Naive thymus-derived CD8-positive, alpha-beta T cell (primary cell): ENCODE results near the gene ZNF488. TPM values are rescaled to one million over a fixed set of nuclear protein-coding genes. Genes with fewer than 3 reads are reported as not detected.

Experiments used
- ATAC-seq, 2 donors: fragments of 150-1000 bp; cut with Tn5 transposase in 1 of 2; sonication (Bioruptor Pico), chemical (Tn5 transposase) in 1 of 2; 1 replicate in 1 of 2; 2 replicates in 1 of 2; pipeline ENCODE4 v1.10.0; 2021; ENCODE audit warnings: mild to moderate bottlenecking in 2 of 2, moderate library complexity in 2 of 2
- POLR2A ChIA-PET: fragments of 350-600 bp; sonication (Branson Sonifier 250); formaldehyde crosslinking; loops from one replicate; lab custom pipeline; 2021; ENCODE audit warnings: antibody characterized with exemption; lab: Charles Lee
- DNase-seq, 10 donors: peaks; one replicate each; pipeline versions ENCODE4 v3.0.0 to v3.0.0-alpha.2; 2020 to 2022
- H3K27ac Mint-ChIP-seq, 10 donors: one replicate each; pipeline ENCODE4 v1.8.0; 2020 to 2022; ENCODE audit warnings: mild to moderate bottlenecking in 10 of 10, mixed read lengths in 10 of 10, moderate library complexity in 4 of 10, inconsistent platforms in 1 of 10
- H3K27me3 Mint-ChIP-seq, 5 donors: one replicate each; pipeline ENCODE4 v1.8.0; 2021 to 2022; ENCODE audit warnings: mixed read lengths in 5 of 5
- H3K36me3 Mint-ChIP-seq, 3 donors: one replicate each; pipeline ENCODE4 v1.8.0; 2020 to 2022; ENCODE audit warnings: mixed read lengths in 3 of 3, mild to moderate bottlenecking in 2 of 3, inconsistent platforms in 1 of 3
- H3K4me1 Mint-ChIP-seq, 4 donors: one replicate each; pipeline ENCODE4 v1.8.0; 2021 to 2022; ENCODE audit warnings: mixed read lengths in 4 of 4
- H3K4me3 Mint-ChIP-seq, 10 donors: one replicate each; pipeline ENCODE4 v1.8.0; 2020 to 2022; ENCODE audit warnings: mild to moderate bottlenecking in 10 of 10, mixed read lengths in 10 of 10, moderate library complexity in 6 of 10, inconsistent platforms in 1 of 10
- H3K9me3 Mint-ChIP-seq, 9 donors: one replicate each; pipeline ENCODE4 v1.8.0; 2020 to 2022; ENCODE audit warnings: mixed read lengths in 9 of 9, mild to moderate bottlenecking in 3 of 9, inconsistent platforms in 1 of 9, moderate library complexity in 1 of 9
- polyA plus RNA-seq, 3 donors: library from polyadenylated mRNA; unstranded; fragments of 300-500 nt; fragmentation: Illumina TruSeq; gene quantifications; one replicate each; pipeline ENCODE4 v1.2.3, GENCODE V29; 2021
- total RNA-seq, 8 experiments: library from RNA in 2 of 8; stranded (reverse) in 2 of 8; gene quantifications; one replicate each; pipeline ENCODE4 v1.2.3 and lab custom pipeline; 2021 to 2026

The ZNF488 gene
- total and polyA plus RNA-seq, 5 experiments from 2014 or later = not detected

- Mint-ChIP-seq H3K27ac (no peak overlapping the region), H3K4me3 (no peak overlapping the region), H3K36me3 (no peaks in the 10 kb centered on the region), H3K4me1 (peaks cover 2 to 8% (median 7%) of the 10 kb centered on the region in 4 donors), H3K27me3 (peaks cover 21 to 49% (median 38%) of the 10 kb centered on the region in 5 donors), H3K9me3 (no peaks in the 10 kb centered on the region)
- DNase-seq (no peak), ATAC-seq (no peak)
- POLR2A ChIA-PET = no interaction called here
Measured at GRCh38 chr10:47374611-47375536, 9.2 kb downstream of the ZNF488 start.

- Mint-ChIP-seq H3K27ac (no peak overlapping the region), H3K4me1 (peaks cover 2 to 8% (median 7%) of the 10 kb centered on the region in 4 donors), H3K27me3 (peaks cover 16 to 32% (median 26%) of the 10 kb centered on the region in 5 donors), H3K36me3 (no peaks in the 10 kb centered on the region), H3K9me3 (no peaks in the 10 kb centered on the region), H3K4me3 (no peak overlapping the region)
- DNase-seq = no peak
- POLR2A ChIA-PET = no interaction called here
- no peak for ATAC-seq
Measured at GRCh38 chr10:47372726-47373125, 11.4 kb downstream of the ZNF488 start.

GRCh38 chr10:47371629-47372485 lies 12.2 kb downstream of the ZNF488 start:
- POLR2A ChIA-PET = no interaction called here
- Mint-ChIP-seq H3K36me3 (no peaks in the 10 kb centered on the region), H3K4me1 (peaks cover 0 to 3% (median 0%) of the 10 kb centered on the region in 4 donors), H3K4me3 (no peak overlapping the region), H3K9me3 (no peaks in the 10 kb centered on the region), H3K27me3 (peaks cover 8 to 24% (median 18%) of the 10 kb centered on the region in 5 donors), H3K27ac (no peak overlapping the region)
- ATAC-seq (no peak), DNase-seq (peak in 1 of 10 donors; percentile 10)

GRCh38 chr10:47370878-47371277 lies 13.2 kb downstream of the ZNF488 start:
- H3K27me3 Mint-ChIP-seq = peaks cover 4 to 14% (median 8%) of the 10 kb centered on the region in 5 donors
- peaks cover 0 to 3% (median 0%) of the 10 kb centered on the region in 4 donors for H3K4me1 Mint-ChIP-seq
- no peak overlapping the region for H3K27ac Mint-ChIP-seq
- no peak for ATAC-seq
- H3K4me3 Mint-ChIP-seq = no peak overlapping the region
- H3K9me3 Mint-ChIP-seq = no peaks in the 10 kb centered on the region
- POLR2A ChIA-PET = no interaction called here
- H3K36me3 Mint-ChIP-seq = no peaks in the 10 kb centered on the region
- peak in 1 of 10 donors; percentile 7 for DNase-seq

DNA sequence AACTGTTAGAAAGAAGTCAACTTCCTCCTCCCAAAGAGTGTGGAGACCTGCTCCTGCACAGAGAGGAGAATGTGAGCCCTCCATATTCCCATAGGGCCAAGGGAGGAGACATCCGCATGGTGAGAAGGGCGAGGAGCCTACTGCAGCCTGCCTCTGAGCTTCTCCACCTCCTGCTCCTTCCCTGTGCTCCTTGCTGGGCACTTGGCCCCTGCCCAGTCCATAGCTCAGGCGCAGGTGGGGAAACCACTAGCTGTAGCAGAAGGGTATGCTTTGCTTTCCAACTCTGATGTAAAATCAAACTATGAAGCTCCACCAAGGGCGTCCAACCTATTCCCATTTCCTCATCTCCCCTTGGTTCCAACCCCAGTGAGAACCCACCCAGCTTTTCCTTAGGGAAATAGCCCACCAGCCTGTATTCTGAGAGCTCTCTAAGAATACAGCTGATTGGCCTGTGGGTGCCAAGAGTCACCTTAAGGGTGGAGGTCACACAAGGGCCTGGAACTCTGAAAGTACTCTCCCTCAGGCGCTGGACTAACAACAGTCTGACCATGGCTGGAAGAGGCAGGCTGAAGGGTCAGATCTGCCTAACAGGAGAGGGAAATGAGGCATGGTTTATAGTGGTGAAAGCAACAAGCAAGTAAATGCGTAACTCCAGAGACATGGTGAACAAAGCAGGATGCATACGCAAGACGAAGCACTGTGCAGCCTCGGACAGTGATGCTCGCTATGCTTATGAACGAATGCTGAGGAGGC lies 13.9 kb downstream of the ZNF488 start:
- DNase-seq (peak in 1 of 10 donors; percentile 4), ATAC-seq (no peak)
- no peaks in the 10 kb centered on the region for H3K9me3 Mint-ChIP-seq
- H3K36me3 Mint-ChIP-seq = no peaks in the 10 kb centered on the region
- H3K4me1 Mint-ChIP-seq = peaks cover 0 to 3% (median 0%) of the 10 kb centered on the region in 4 donors
- no peak overlapping the region for H3K4me3 Mint-ChIP-seq
- POLR2A ChIA-PET = no interaction called here
- peaks cover 0 to 8% (median 4%) of the 10 kb centered on the region in 5 donors for H3K27me3 Mint-ChIP-seq
- no peak overlapping the region for H3K27ac Mint-ChIP-seq

DNA sequence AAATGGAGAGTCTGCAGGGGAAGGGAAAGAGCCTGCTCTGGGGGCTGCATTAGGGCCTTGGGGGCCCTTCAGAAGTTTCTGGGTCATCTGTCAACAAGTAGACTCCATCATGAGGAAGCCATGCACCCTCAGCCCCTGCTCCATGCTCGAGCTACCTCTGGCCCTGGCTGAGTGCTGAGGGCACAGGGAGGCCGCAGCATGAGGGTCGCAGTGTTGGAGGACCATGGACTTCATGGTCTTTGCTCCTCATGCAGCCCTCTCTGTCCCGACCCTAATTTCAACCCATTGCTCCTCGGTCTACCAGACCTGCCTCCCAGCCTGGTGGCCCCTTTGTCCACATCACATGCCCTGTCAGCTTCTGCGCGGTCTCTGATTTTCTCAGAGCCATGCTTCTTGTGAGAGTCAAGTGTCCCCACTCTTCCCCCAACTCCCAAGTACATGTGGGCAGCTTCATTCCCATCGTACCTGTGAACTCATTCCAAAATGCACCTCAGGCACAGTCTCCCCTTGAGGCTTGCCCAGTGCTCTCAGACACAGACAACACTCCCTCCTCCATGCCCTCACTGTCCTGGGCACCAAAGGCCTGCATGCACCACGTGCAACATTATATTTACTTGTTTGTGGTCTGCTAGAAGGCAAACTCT lies 14.7 kb downstream of the ZNF488 start:
- Mint-ChIP-seq H3K36me3 (no peaks in the 10 kb centered on the region), H3K4me3 (no peak overlapping the region), H3K27ac (no peak overlapping the region), H3K4me1 (peaks cover 0 to 3% (median 0%) of the 10 kb centered on the region in 4 donors), H3K27me3 (peaks cover 0 to 3% (median 0%) of the 10 kb centered on the region in 5 donors), H3K9me3 (no peaks in the 10 kb centered on the region)
- ATAC-seq (no peak), DNase-seq (peak in 1 of 10 donors; percentile 8)
- POLR2A ChIA-PET = no interaction called here

GRCh38 chr10:47368431-47369180 lies 15.5 kb downstream of the ZNF488 start:
- Mint-ChIP-seq H3K4me3 (no peak overlapping the region), H3K27ac (no peak overlapping the region), H3K4me1 (peaks cover 0 to 3% (median 0%) of the 10 kb centered on the region in 4 donors), H3K9me3 (no peaks in the 10 kb centered on the region), H3K27me3 (no peaks in the 10 kb centered on the region), H3K36me3 (no peaks in the 10 kb centered on the region)
- DNase-seq (peak in 1 of 10 donors; percentile 1), ATAC-seq (no peak)
- POLR2A ChIA-PET = no interaction called here

DNA sequence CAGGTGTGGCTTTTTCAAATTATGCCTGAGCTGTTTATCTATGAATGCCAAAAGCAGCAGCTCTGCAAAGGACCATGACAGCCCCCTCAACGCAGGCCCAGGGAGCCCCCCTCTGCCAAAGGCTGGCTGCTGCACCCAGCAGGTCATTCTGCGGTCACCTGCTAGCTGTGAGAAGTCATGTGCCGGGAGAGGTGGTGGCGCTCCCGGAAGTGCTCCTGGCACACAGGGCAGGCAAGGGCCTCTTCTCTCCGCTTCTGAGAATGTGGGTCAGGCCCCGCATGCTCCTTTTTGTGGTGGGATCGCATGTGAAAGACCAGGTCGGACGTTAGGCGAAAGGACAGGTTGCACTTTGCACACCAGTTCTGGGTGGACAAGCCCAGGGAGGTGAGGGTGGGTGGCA lies 16.4 kb downstream of the ZNF488 start:
- Mint-ChIP-seq H3K36me3 (no peaks in the 10 kb centered on the region), H3K4me3 (no peak overlapping the region), H3K27me3 (no peaks in the 10 kb centered on the region), H3K27ac (no peak overlapping the region), H3K9me3 (no peaks in the 10 kb centered on the region), H3K4me1 (peaks cover 0 to 2% (median 0%) of the 10 kb centered on the region in 4 donors)
- ATAC-seq (no peak), DNase-seq (no peak)
- POLR2A ChIA-PET = no interaction called here

DNA sequence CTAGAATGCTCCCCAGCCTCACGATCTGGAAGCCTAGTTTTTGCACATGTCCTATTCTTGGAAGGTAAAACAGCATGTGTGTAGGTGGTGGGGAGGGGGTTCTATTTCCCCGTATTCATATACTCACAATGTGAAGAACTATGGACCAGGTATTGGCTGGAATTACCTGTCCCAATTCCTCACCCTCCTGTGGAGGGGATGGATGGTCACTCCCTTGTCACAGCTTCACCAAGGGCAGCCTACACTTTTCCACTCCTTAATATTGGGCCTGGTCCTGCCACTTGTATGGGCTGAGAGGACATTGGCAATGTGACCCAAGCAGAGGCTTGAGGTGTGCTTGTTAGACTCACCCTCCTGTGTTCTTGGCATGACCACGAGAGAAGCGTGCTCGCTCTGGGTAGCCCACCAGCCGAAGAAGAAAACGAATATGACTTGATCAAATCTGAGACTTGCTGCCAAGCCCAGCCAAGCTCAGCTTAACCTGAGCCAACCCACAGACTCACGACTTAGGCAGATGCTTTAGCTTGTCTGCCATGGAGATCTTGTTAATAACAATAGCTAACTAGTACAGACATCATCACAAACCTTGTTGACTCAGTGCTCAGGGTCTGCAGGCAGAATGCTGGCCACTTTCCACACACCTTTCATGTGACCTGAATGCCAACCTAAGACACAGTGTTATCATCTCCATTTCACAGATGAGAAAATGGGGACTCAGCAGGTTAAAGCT lies 17.2 kb downstream of the ZNF488 start:
- no peak overlapping the region for H3K27ac Mint-ChIP-seq
- no peaks in the 10 kb centered on the region for H3K36me3 Mint-ChIP-seq
- H3K27me3 Mint-ChIP-seq = no peaks in the 10 kb centered on the region
- POLR2A ChIA-PET = no interaction called here
- H3K4me3 Mint-ChIP-seq = no peak overlapping the region
- H3K9me3 Mint-ChIP-seq = no peaks in the 10 kb centered on the region
- ATAC-seq (no peak), DNase-seq (no peak)
- no peaks in the 10 kb centered on the region for H3K4me1 Mint-ChIP-seq

GRCh38 chr10:47366181-47366631 lies 17.9 kb downstream of the ZNF488 start:
- H3K4me1 Mint-ChIP-seq = no peaks in the 10 kb centered on the region
- H3K4me3 Mint-ChIP-seq = peak overlapping the region in 1 of 10 donors; percentile 55
- H3K27me3 Mint-ChIP-seq = no peaks in the 10 kb centered on the region
- H3K9me3 Mint-ChIP-seq = no peaks in the 10 kb centered on the region
- H3K27ac Mint-ChIP-seq = no peak overlapping the region
- ATAC-seq = no peak
- no peak for DNase-seq
- H3K36me3 Mint-ChIP-seq = no peaks in the 10 kb centered on the region
- POLR2A ChIA-PET = no interaction called here
